Stimulated activated CD4-positive, alpha-beta T cell treated with anti-CD3 and anti-CD28 coated beads, Interleukin-2, amount 100 ng/mL, for 24 hours (primary cell): Measurements from ENCODE around the gene SLC12A5.

Source experiments
- DNase-seq, 2 donors: peaks; one replicate each; pipeline ENCODE4 v3.0.0-alpha.2; 2020

SLC12A5 gene

GRCh38 chr20:46007671-46008070, 21.3 kb upstream of the SLC12A5 start:
- no peak for DNase-seq

- DNase-seq, result no peak
Observed at GRCh38 chr20:46009816-46010215, 19.2 kb upstream of the SLC12A5 start.

- peak; percentile 51 to 52 for DNase-seq
Observed at GRCh38 chr20:46010491-46011391, 18.3 kb upstream of the SLC12A5 start.

GRCh38 chr20:46011631-46012482, 17.2 kb upstream of the SLC12A5 start:
- DNase-seq, result peak in 1 of 2 donors; percentile 68

- no peak for DNase-seq
Observed at GRCh38 chr20:46012921-46013320, 16.1 kb upstream of the SLC12A5 start.

- no peak for DNase-seq
Observed at GRCh38 chr20:46013322-46013828, 15.6 kb upstream of the SLC12A5 start.

- DNase-seq, result peak; percentile 74 to 78
Observed at GRCh38 chr20:46013829-46014516, 15.0 kb upstream of the SLC12A5 start.

GRCh38 chr20:46014517-46015396, 14.3 kb upstream of the SLC12A5 start:
- DNase-seq, result no peak

GRCh38 chr20:46017272-46017671, 11.7 kb upstream of the SLC12A5 start:
- DNase-seq, result no peak

GRCh38 chr20:46018112-46018511, 10.9 kb upstream of the SLC12A5 start:
- DNase-seq, result no peak

- no peak for DNase-seq
Observed at GRCh38 chr20:46018611-46019010, 10.4 kb upstream of the SLC12A5 start.

- DNase-seq, result no peak
Observed at GRCh38 chr20:46020555-46020954, 8.5 kb upstream of the SLC12A5 start.

- DNase-seq, result peak; percentile 59 to 67
Observed at GRCh38 chr20:46021361-46022359, 7.4 kb upstream of the SLC12A5 start.

GRCh38 chr20:46022411-46023147, 6.4 kb upstream of the SLC12A5 start:
- DNase-seq, result peak; percentile 84 to 85

- DNase-seq, result no peak
Observed at GRCh38 chr20:46023148-46023484, 5.9 kb upstream of the SLC12A5 start.

- no peak for DNase-seq
Observed at GRCh38 chr20:46023999-46024398, 5.0 kb upstream of the SLC12A5 start.

GRCh38 chr20:46025376-46025783, 3.6 kb upstream of the SLC12A5 start:
- no peak for DNase-seq

- no peak for DNase-seq
Observed at GRCh38 chr20:46027245-46027853, 1.7 kb upstream of the SLC12A5 start.

- no peak for DNase-seq
Observed at GRCh38 chr20:46028110-46028509, 905 bp upstream of the SLC12A5 start.
